ENCODE results near the gene ESRRB.

ESRRB gene

GRCh38 chr14:76375947-76376404, at the start of gene ESRRB:
Gene ESRRB, plus strand, starts transcription at chr14:76376137. Its CDS starts 265 bp downstream, at chr14:76376402.
- DNase-seq, result no peak

- no peak for DNase-seq
Measured at GRCh38 chr14:76326918-76327689, 48.8 kb upstream of the ESRRB start.

GRCh38 chr14:76328457-76329137, 47.3 kb upstream of the ESRRB start:
- DNase-seq, result no peak

GRCh38 chr14:76329154-76329928, 46.6 kb upstream of the ESRRB start:
- no peak for DNase-seq

GRCh38 chr14:76329951-76330350, 46.0 kb upstream of the ESRRB start:
- no peak for DNase-seq

GRCh38 chr14:76330411-76331327, 45.3 kb upstream of the ESRRB start:
- DNase-seq, result no peak

GRCh38 chr14:76331328-76332011, 44.5 kb upstream of the ESRRB start:
- no peak for DNase-seq

GRCh38 chr14:76333664-76334063, 42.3 kb upstream of the ESRRB start:
- no peak for DNase-seq

- DNase-seq, result no peak
Measured at GRCh38 chr14:76334316-76334715, 41.6 kb upstream of the ESRRB start.

- DNase-seq, result no peak
Measured at GRCh38 chr14:76336876-76337275, 39.1 kb upstream of the ESRRB start.

- DNase-seq, result no peak
Measured at GRCh38 chr14:76337635-76338545, 38.0 kb upstream of the ESRRB start.

- DNase-seq, result no peak
Measured at GRCh38 chr14:76339728-76340615, 36.0 kb upstream of the ESRRB start.

- DNase-seq, result no peak
Measured at GRCh38 chr14:76343386-76343785, 32.6 kb upstream of the ESRRB start.

- DNase-seq, result peak; percentile 91 to 92
Measured at GRCh38 chr14:76346391-76347160, 29.4 kb upstream of the ESRRB start.

- peak; percentile 43 to 51 for DNase-seq
Measured at GRCh38 chr14:76348898-76349297, 27.0 kb upstream of the ESRRB start.

GRCh38 chr14:76349993-76350392, 25.9 kb upstream of the ESRRB start:
- no peak for DNase-seq

GRCh38 chr14:76350671-76351070, 25.3 kb upstream of the ESRRB start:
- DNase-seq, result no peak

GRCh38 chr14:76351941-76352340, 24.0 kb upstream of the ESRRB start:
- DNase-seq, result no peak
